Gastroesophageal sphincter (tissue), 3 donors: ENCODE data around the gene IL4I1.

Experiments used
- CTCF ChIP-seq, 4 experiments: fragments of 200-600 bp in 2 of 4; fragments of 450-650 bp in 2 of 4; sonication (generic) in 1 of 4; IDR thresholded peaks; one replicate each; pipeline ENCODE4 v1.5.1; 2017 to 2019; ENCODE audit warnings: antibody characterized with exemption in 4 of 4, mild to moderate bottlenecking in 2 of 4, moderate library complexity in 2 of 4
- EP300 ChIP-seq: sonication (generic); formaldehyde crosslinking; IDR thresholded peaks from one replicate; pipeline ENCODE4 v1.6.1; 2017; ENCODE audit warnings: antibody characterized with exemption, mild to moderate bottlenecking
- POLR2A ChIP-seq, 2 donors: fragments of 450-650 bp; IDR thresholded peaks; one replicate each; pipeline ENCODE4 v1.6.1; 2017; ENCODE audit warnings: antibody characterized with exemption in 2 of 2, mild to moderate bottlenecking in 2 of 2, moderate library complexity in 1 of 2
- POLR2AphosphoS5 ChIP-seq: sonication (generic); formaldehyde crosslinking; IDR thresholded peaks from one replicate; pipeline ENCODE4 v1.6.1; 2017; ENCODE audit warnings: antibody characterized with exemption

DNA sequence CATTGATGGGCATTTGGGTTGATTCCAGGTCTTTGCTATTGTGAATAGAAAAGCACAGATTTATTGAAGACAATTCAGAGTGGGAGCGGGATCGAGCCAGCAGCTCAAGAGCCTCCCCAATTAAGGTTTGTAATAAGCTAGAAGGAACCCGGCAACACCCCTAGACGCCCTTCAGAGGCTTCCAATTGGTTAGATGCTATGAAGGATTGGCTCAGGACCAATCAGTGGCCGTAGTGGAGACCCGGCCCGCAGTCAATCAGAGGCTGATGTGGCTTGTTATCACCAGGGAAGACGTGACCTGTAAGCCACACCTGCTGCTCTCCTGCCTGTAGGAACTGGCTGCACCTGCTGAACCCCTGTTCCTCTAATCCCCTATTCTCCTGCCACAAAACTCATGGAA is 49.7 kb upstream of the IL4I1 start:
- TF ChIP-seq EP300: no peak
- no peak for TF ChIP-seq POLR2A (IDR thresholded peaks at IDR 0.05)
- no peak for TF ChIP-seq POLR2AphosphoS5
- no peak for TF ChIP-seq CTCF (IDR thresholded peaks at IDR 0.05)
